B cell (primary cell): Measurements from ENCODE around the gene PTPRM. TPM values are rescaled to one million over a fixed set of nuclear protein-coding genes. Genes with fewer than 3 reads are reported as not detected.
"Not testable (repeated sequence)": the region's sequence is repeated elsewhere in the genome, so short reads cannot be mapped to it uniquely, and the experiment has no call there.

Source experiments
- ATAC-seq: fragments of 200-7000 bp; cut with Tn5 transposase; one replicate; pipeline ENCODE4 v1.10.0; 2021; ENCODE audit warnings: low read depth, mild to moderate bottlenecking, moderate number of reproducible peaks, moderate library complexity
- CTCF ChIA-PET: fragments of 350-600 bp; sonication (Branson Sonifier 250); formaldehyde crosslinking; loops from one replicate; lab custom pipeline; 2021; ENCODE audit warnings: antibody characterized with exemption, inconsistent platforms; lab: Charles Lee
- POLR2A ChIA-PET: fragments of 350-600 bp; sonication (Branson Sonifier 250); formaldehyde crosslinking; loops from one replicate; lab custom pipeline; 2021; ENCODE audit warnings: antibody characterized with exemption; lab: Charles Lee
- DNase-seq: peaks from one replicate; pipeline ENCODE4 v3.0.0; 2013
- H2AFZ ChIP-seq: 2 replicates; pipeline ENCODE4 v1.6.1; 2012; ENCODE audit warnings: mild to moderate bottlenecking, low read depth, low read length; ENCODE audit not compliant: insufficient read depth, poor library complexity, severe bottlenecking
- H3K27ac ChIP-seq, 2 donors: 1 replicate in 1 of 2; 2 replicates in 1 of 2; pipeline ENCODE4 v1.5.1; 2012 to 2013; ENCODE audit warnings: low read length in 2 of 2, mild to moderate bottlenecking in 2 of 2, moderate library complexity in 1 of 2
- H3K27me3 ChIP-seq, 4 experiments: fragments of 200-600 bp in 1 of 4; sonication (generic) in 1 of 4; replicated peaks in 1 of 4; 1 replicate in 2 of 4; 2 replicates in 2 of 4; pipeline versions ENCODE4 v1.6.1 to v1.7.0; 2013 to 2016; ENCODE audit warnings: low read length in 3 of 4, mild to moderate bottlenecking in 2 of 4, mixed read lengths in 1 of 4, moderate library complexity in 1 of 4; ENCODE audit not compliant: insufficient read depth in 4 of 4, control insufficient read depth in 3 of 4; ENCODE audit errors: control extremely low read depth in 1 of 4
- H3K36me3 ChIP-seq, 2 experiments: replicated peaks in 1 of 2; 1 replicate in 1 of 2; 2 replicates in 1 of 2; pipeline versions ENCODE4 v1.6.1 to v1.7.1; 2013; ENCODE audit warnings: low read length in 1 of 2; ENCODE audit not compliant: insufficient read depth in 2 of 2, control insufficient read depth in 1 of 2; ENCODE audit errors: control extremely low read depth in 1 of 2, extremely low read depth in 1 of 2
- H3K4me1 ChIP-seq, 2 donors: fragments of 200-600 bp in 1 of 2; sonication (generic) in 1 of 2; 1 replicate in 1 of 2; 2 replicates in 1 of 2; pipeline versions ENCODE4 v1.5.1 to v1.6.1; 2013 to 2017; ENCODE audit warnings: low read length in 2 of 2; ENCODE audit not compliant: control insufficient read depth in 2 of 2, insufficient read depth in 2 of 2
- H3K4me2 ChIP-seq: replicated peaks from 2 replicates; pipeline ENCODE3; 2012; ENCODE audit warnings: mild to moderate bottlenecking, low read depth, low read length; ENCODE audit not compliant: poor library complexity, severe bottlenecking
- H3K4me3 ChIP-seq, 5 experiments: fragments of 200-600 bp in 1 of 5; sonication (generic) in 1 of 5; 1 replicate in 3 of 5; 2 replicates in 2 of 5; pipeline versions ENCODE4 v1.5.1 to v1.7.0; 2011 to 2016; ENCODE audit warnings: low read length in 4 of 5, mild to moderate bottlenecking in 4 of 5, low read depth in 2 of 5, control low read depth in 1 of 5, moderate library complexity in 1 of 5; ENCODE audit not compliant: insufficient read depth in 1 of 5; ENCODE audit errors: control extremely low read depth in 1 of 5, extremely low read depth in 1 of 5
- H3K79me2 ChIP-seq: fragments of 200-600 bp; sonication (generic); one replicate; pipeline ENCODE4 v1.6.0; 2016; ENCODE audit warnings: low read length; ENCODE audit not compliant: control insufficient read depth, insufficient read depth
- H3K9ac ChIP-seq: fragments of 200-600 bp; sonication (generic); 2 replicates; pipeline ENCODE4 v1.6.1; 2017; ENCODE audit warnings: mild to moderate bottlenecking, low read length, moderate library complexity
- H3K9me3 ChIP-seq, 3 donors: one replicate each; pipeline versions ENCODE4 v1.6.1 to v1.7.1; 2013; ENCODE audit warnings: low read length in 2 of 3; ENCODE audit not compliant: control insufficient read depth in 2 of 3, insufficient read depth in 1 of 3; ENCODE audit errors: control extremely low read depth in 1 of 3
- H4K20me1 ChIP-seq: 2 replicates; pipeline ENCODE4 v1.6.0; 2012; ENCODE audit warnings: mild to moderate bottlenecking, low read length; ENCODE audit not compliant: insufficient read depth, control insufficient read depth, poor library complexity, severe bottlenecking
- H3K27ac Mint-ChIP-seq: one replicate; pipeline ENCODE4 v1.8.0; 2021; ENCODE audit warnings: mixed read lengths
- H3K27me3 Mint-ChIP-seq: one replicate; pipeline ENCODE4 v1.8.0; 2021; ENCODE audit warnings: mixed read lengths
- H3K4me1 Mint-ChIP-seq: one replicate; pipeline ENCODE4 v1.8.0; 2021; ENCODE audit warnings: mixed read lengths
- H3K4me3 Mint-ChIP-seq: one replicate; pipeline ENCODE4 v1.8.0; 2021; ENCODE audit warnings: mixed read lengths
- H3K9me3 Mint-ChIP-seq: one replicate; pipeline ENCODE4 v1.8.0; 2022; ENCODE audit warnings: mixed read lengths; ENCODE audit not compliant: insufficient read depth
- CTCF ChIP-seq: fragments of 200-600 bp; IDR thresholded peaks from one replicate; pipeline ENCODE4 v1.8.0; 2022; ENCODE audit warnings: antibody characterized with exemption, mild to moderate bottlenecking
- EZH2 ChIP-seq: IDR thresholded peaks from 2 replicates; pipeline ENCODE4 v1.6.1; 2012; ENCODE audit warnings: borderline replicate concordance, low read depth, mild to moderate bottlenecking, moderate library complexity, low read length; ENCODE audit not compliant: insufficient read depth, poor library complexity, severe bottlenecking
- WGBS: methylation state at CpG from one replicate; pipeline ENCODE4 v1.1.5; 2013; ENCODE audit warnings: missing lambda C conversion rate; ENCODE audit not compliant: insufficient coverage; 5-methylcytosine and 5-hydroxymethylcytosine counted together
- intact Hi-C: fragments of 100-400 bp; cut with micrococcal nuclease; formaldehyde crosslinking; loops from one replicate; pipeline ENCODE4 v1.10.0; 2022
- polyA plus RNA-seq: library from polyadenylated mRNA; depleted of rRNA; stranded (reverse); fragments of >200 nt; gene quantifications from 2 replicates; pipeline ENCODE4 v1.2.3, GENCODE V29; 2012
- total RNA-seq, 2 donors: library from RNA; stranded (reverse); fragments of 120-200 nt in 1 of 2; gene quantifications; 1 replicate in 1 of 2; 2 replicates in 1 of 2; pipeline versions ENCODE4 v1.2.3 to v1.2.4, GENCODE V29; 2013 to 2022

The PTPRM gene
- total and polyA plus RNA-seq, 2 donors (not counting 1 experiment from before 2014, with no cell fraction given) = 0.20 to 0.89 TPM

- no peak overlapping the region for H3K4me3 ChIP-seq
- no peaks in the 10 kb centered on the region for H3K27me3 Mint-ChIP-seq
- H3K4me1 ChIP-seq = no peaks in the 10 kb centered on the region
- H3K9ac ChIP-seq = no peak overlapping the region
- 33% methylated on average over 1 of the region's 1 CpG for WGBS
- no peak overlapping the region for H2AFZ ChIP-seq
- H3K4me1 Mint-ChIP-seq = no peaks in the 10 kb centered on the region
- intact Hi-C loops = no loop called here
- no peak overlapping the region for H3K4me2 ChIP-seq
- H3K9me3 Mint-ChIP-seq = no peaks in the 10 kb centered on the region
- H4K20me1 ChIP-seq = no peaks in the 10 kb centered on the region
- no peaks in the 10 kb centered on the region for H3K79me2 ChIP-seq
- DNase-seq (no peak), ATAC-seq (no peak)
- H3K36me3 ChIP-seq = no peaks in the 10 kb centered on the region
- TF ChIP-seq CTCF (no peak), EZH2 (no peak)
- H3K9me3 ChIP-seq = peaks cover 0 to 3% (median 0%) of the 10 kb centered on the region in 3 donors
- no peak overlapping the region for H3K27ac Mint-ChIP-seq
- ChIA-PET CTCF (no interaction called here), POLR2A (no interaction called here)
- H3K27ac ChIP-seq = no peak overlapping the region
- H3K4me3 Mint-ChIP-seq = no peak overlapping the region
- H3K27me3 ChIP-seq = no peaks in the 10 kb centered on the region
These were observed 391.7 kb downstream of the PTPRM start for GRCh38 chr18:7958897-7959146.

GRCh38 chr18:7966682-7967081 lies 399.6 kb downstream of the PTPRM start:
- CTCF ChIA-PET, H2AFZ ChIP-seq, H3K4me3 Mint-ChIP-seq, POLR2A ChIA-PET, H3K4me2 ChIP-seq, H3K4me3 ChIP-seq, H3K27me3 Mint-ChIP-seq, H3K9me3 Mint-ChIP-seq, H3K27ac ChIP-seq, H3K36me3 ChIP-seq, H4K20me1 ChIP-seq, H3K9me3 ChIP-seq, DNase-seq, ATAC-seq, H3K27ac Mint-ChIP-seq, H3K4me1 ChIP-seq, H3K9ac ChIP-seq, H3K27me3 ChIP-seq, H3K79me2 ChIP-seq, intact Hi-C loops, H3K4me1 Mint-ChIP-seq: not testable (repeated sequence)
- WGBS = no CpG with 5 or more reads among the region's 18 CpGs
